Breast epithelium (tissue), 4 donors: ENCODE data around the gene HBE1. TPM values are rescaled to one million over a fixed set of nuclear protein-coding genes. Genes with fewer than 3 reads are reported as not detected.

Experiments
- DNase-seq, 2 donors: peaks; one replicate each; pipeline ENCODE4 v3.0.0-alpha.2; 2019; ENCODE audit warnings: low spot score in 2 of 2
- H3K27ac ChIP-seq, 2 donors: fragments of 200-600 bp; sonication (generic) in 1 of 2; one replicate each; pipeline ENCODE4 v1.5.1; 2016 to 2019; ENCODE audit warnings: mild to moderate bottlenecking in 1 of 2
- H3K27me3 ChIP-seq, 2 donors: fragments of 200-600 bp; sonication (generic) in 1 of 2; one replicate each; pipeline versions ENCODE4 v1.5.1 to v1.6.0; 2017 to 2019; ENCODE audit warnings: control low read depth in 1 of 2, mild to moderate bottlenecking in 1 of 2
- H3K36me3 ChIP-seq: fragments of 200-600 bp; one replicate; pipeline ENCODE4 v1.5.1; 2019
- H3K4me1 ChIP-seq, 2 donors: fragments of 200-600 bp; sonication (generic); one replicate each; pipeline ENCODE4 v1.5.1; 2016 to 2019; ENCODE audit warnings: control low read depth in 1 of 2
- H3K4me3 ChIP-seq, 3 donors: fragments of 200-600 bp; sonication (generic); 1 replicate in 2 of 3; 2 replicates in 1 of 3; pipeline ENCODE4 v1.5.1; 2016 to 2019; ENCODE audit warnings: mild to moderate bottlenecking in 3 of 3, moderate library complexity in 2 of 3
- H3K9me3 ChIP-seq, 2 donors: fragments of 200-600 bp; sonication (generic) in 1 of 2; one replicate each; pipeline ENCODE4 v1.5.1; 2016 to 2019; ENCODE audit warnings: control low read depth in 1 of 2
- CTCF ChIP-seq, 3 donors: fragments of 450-650 bp; IDR thresholded peaks; one replicate each; pipeline ENCODE4 v1.5.1; 2016 to 2017; ENCODE audit warnings: antibody characterized with exemption in 3 of 3, mild to moderate bottlenecking in 3 of 3, moderate library complexity in 3 of 3
- POLR2A ChIP-seq: fragments of 450-650 bp; IDR thresholded peaks from one replicate; pipeline ENCODE4 v1.6.1; 2016; ENCODE audit warnings: antibody characterized with exemption, mild to moderate bottlenecking, moderate library complexity
- POLR2AphosphoS5 ChIP-seq, 3 donors: sonication (generic); formaldehyde crosslinking; IDR thresholded peaks; one replicate each; pipeline ENCODE4 v1.6.1; 2017; ENCODE audit warnings: antibody characterized with exemption in 3 of 3
- intact Hi-C: fragments of 100-400 bp; cut with DNase I; formaldehyde crosslinking; loops from one replicate; pipeline ENCODE4 v1.15.1; 2023; ENCODE audit warnings: low total_unique reads
- total RNA-seq, 3 donors: library from RNA; depleted of rRNA; stranded (reverse); fragments of >200 nt; gene quantifications; one replicate each; pipeline ENCODE4 v1.1.0, GENCODE V29; 2016

HBE1 gene
- total RNA-seq, 3 donors from 2014 or later: not detected

- intact Hi-C loops: no loop called here
- Histone ChIP-seq H3K27me3 (no peaks in the 10 kb centered on the region), H3K27ac (no peak overlapping the region), H3K4me1 (no peaks in the 10 kb centered on the region), H3K36me3 (no peaks in the 10 kb centered on the region), H3K9me3 (peaks cover 3 to 4% of the 10 kb centered on the region in 2 donors), H3K4me3 (no peak overlapping the region)
- DNase-seq: no peak
- TF ChIP-seq POLR2A (no peak), CTCF (IDR thresholded peaks at IDR 0.05) (no peak), POLR2AphosphoS5 (IDR thresholded peaks at IDR 0.05) (no peak)
These were observed 46.1 kb downstream of the HBE1 start for GRCh38 chr11:5223686-5224085.

GRCh38 chr11:5223146-5223545 lies 46.6 kb downstream of the HBE1 start:
- DNase-seq: no peak
- Histone ChIP-seq H3K4me3 (no peak overlapping the region), H3K9me3 (peaks cover 3 to 4% of the 10 kb centered on the region in 2 donors), H3K27ac (no peak overlapping the region), H3K36me3 (no peaks in the 10 kb centered on the region), H3K4me1 (no peaks in the 10 kb centered on the region), H3K27me3 (no peaks in the 10 kb centered on the region)
- intact Hi-C loops: no loop called here
- no peak for TF ChIP-seq CTCF (IDR thresholded peaks at IDR 0.05)

Other genes starting within 250 kb of the HBE1 start
- gene OR52J3, start 223.4 kb downstream of the HBE1 start, total RNA-seq: not detected
- not detected for gene OR52E2, start 210.3 kb downstream of the HBE1 start, total RNA-seq
- gene OR52E1, start 200.4 kb downstream of the HBE1 start, total RNA-seq: not detected
- not detected for gene OR52A5, start 131.6 kb downstream of the HBE1 start, total RNA-seq
- not detected for gene OR52A1, start 115.2 kb downstream of the HBE1 start, total RNA-seq
- gene OR51V1, start 69.3 kb downstream of the HBE1 start, total RNA-seq: not detected
- gene HBB, start 42.9 kb downstream of the HBE1 start, total RNA-seq: 100 to 1,000 TPM in 2 of 3 donors, 10 to 100 TPM in 1; 71.8 to 334 (median 143) TPM
- not detected for gene HBD, start 35.5 kb downstream of the HBE1 start, total RNA-seq
- gene HBG1, start 20.1 kb downstream of the HBE1 start, total RNA-seq: not detected
- not detected for gene HBG2, start 15.2 kb downstream of the HBE1 start, total RNA-seq
- under 1 TPM in 1 of 3 donors, not detected in 2; 0.48 TPM for gene OR51B4, start 32.0 kb upstream of the HBE1 start, total RNA-seq
- gene OR51B2, start 54.4 kb upstream of the HBE1 start, total RNA-seq: 1 to 10 TPM in 1 of 3 donors, not detected in 2; 1.6 TPM
- gene OR51B5, start 73.6 kb upstream of the HBE1 start, total RNA-seq: 1 to 10 TPM in 2 of 3 donors, under 1 TPM in 1; 0.32 to 2.3 (median 1.0) TPM
- gene OR51B6, start 81.6 kb upstream of the HBE1 start, total RNA-seq: not detected
- not detected for gene OR51M1, start 113.9 kb upstream of the HBE1 start, total RNA-seq
- gene OR51Q1, start 152.2 kb upstream of the HBE1 start, total RNA-seq: not detected
- gene OR51I1, start 171.6 kb upstream of the HBE1 start, total RNA-seq: under 1 TPM in 1 of 3 donors, not detected in 2; 0.44 TPM
- not detected for gene OR51I2, start 179.4 kb upstream of the HBE1 start, total RNA-seq
- gene OR52D1, start 218.7 kb upstream of the HBE1 start, total RNA-seq: not detected
- gene UBQLN3, start 240.0 kb upstream of the HBE1 start, total RNA-seq: under 1 TPM; 0.32 to 0.88 (median 0.66) TPM
- 1 to 10 TPM; 1.1 to 2.3 (median 1.3) TPM for gene UBQLNL, start 246.8 kb upstream of the HBE1 start, total RNA-seq